Myocyte (in vitro differentiated cells): ENCODE measurements around the gene CXorf51A. TPM values are rescaled to one million over a fixed set of nuclear protein-coding genes. Genes with fewer than 3 reads are reported as not detected.
"Not testable (repeated sequence)": the region's sequence is repeated elsewhere in the genome, so short reads cannot be mapped to it uniquely, and the experiment has no call there.

ENCODE experiments used
- DNase-seq: peaks from one replicate; pipeline ENCODE4 v3.0.0-alpha.2; 2012; ENCODE audit warnings: low read depth
- polyA plus RNA-seq: library from polyadenylated mRNA; unstranded; fragments of >200 nt; gene quantifications from one replicate; pipeline ENCODE4 v1.2.1, GENCODE V29; 2012; ENCODE audit warnings: missing spikeins
- total RNA-seq: library from RNA; depleted of rRNA; stranded (reverse); fragments of >200 nt; gene quantifications from 2 replicates; pipeline ENCODE4 v1.2.3, GENCODE V29; 2014

Gene CXorf51A
- not detected in 2 replicates for total RNA-seq
- not detected for polyA plus RNA-seq

DNA sequence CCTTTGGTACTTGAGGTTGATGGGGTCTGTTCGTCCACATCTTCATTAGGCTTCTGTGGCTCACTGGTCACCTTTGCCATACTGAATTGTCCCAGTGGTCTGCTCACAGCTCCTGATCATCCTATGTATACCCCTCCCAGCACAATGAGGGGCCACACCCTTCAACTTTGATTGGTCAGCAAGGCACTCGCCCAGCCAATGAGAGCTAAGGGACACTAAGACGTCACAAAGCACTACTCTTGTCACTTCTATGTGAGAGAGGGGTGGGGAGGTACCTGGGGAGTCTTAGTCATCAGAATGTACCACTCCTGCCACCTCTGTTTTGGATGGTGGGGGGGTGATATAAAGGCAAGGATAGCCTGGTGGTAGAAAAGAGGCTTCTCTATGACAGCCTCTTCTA is at the start of gene CXorf51A:
Gene CXorf51A, minus strand, starts transcription at position 101 of the 400 bp plus-strand sequence. Its CDS starts 21 bp downstream, at position 80.
- not testable (repeated sequence) for DNase-seq

DNA sequence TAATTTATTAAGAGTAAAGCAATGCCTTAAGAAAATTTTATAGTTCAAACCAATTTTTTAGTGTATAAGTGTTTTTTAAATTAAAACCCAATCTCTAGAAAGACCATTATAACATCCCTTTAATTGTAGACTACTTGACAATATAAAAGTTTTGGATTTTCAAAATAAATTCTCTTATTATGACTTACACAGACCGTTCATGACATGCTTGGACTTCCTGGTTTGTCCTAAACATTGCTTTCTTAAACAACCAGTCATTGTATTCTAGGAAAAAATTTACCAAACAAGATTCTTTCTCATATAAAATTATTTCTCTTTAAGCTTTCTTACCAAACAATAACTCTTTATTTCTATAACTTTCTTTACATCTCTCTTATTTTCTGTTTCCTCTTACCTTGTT is 49.0 kb upstream of the CXorf51A start:
- no peak for DNase-seq

DNA sequence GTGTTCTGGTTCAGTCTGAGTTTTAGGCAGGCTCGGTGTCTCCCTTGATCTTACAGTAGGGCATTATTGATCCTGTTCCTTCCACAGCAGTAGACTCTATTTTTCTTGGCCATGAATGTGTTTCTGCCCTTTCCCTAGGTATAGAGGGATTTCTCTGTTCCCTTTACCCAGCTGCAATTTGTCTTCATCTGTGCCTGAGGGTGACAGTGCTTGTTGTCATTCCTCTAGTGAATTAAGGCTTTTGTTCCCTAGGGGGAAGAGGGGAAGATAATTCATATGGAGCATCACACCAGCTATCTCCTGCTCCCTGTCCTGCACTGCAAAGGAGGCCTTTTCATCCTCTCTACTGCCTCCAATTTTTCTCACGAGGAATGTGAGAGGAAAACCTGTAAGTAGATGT is 39.7 kb upstream of the CXorf51A start:
- no peak for DNase-seq

DNA sequence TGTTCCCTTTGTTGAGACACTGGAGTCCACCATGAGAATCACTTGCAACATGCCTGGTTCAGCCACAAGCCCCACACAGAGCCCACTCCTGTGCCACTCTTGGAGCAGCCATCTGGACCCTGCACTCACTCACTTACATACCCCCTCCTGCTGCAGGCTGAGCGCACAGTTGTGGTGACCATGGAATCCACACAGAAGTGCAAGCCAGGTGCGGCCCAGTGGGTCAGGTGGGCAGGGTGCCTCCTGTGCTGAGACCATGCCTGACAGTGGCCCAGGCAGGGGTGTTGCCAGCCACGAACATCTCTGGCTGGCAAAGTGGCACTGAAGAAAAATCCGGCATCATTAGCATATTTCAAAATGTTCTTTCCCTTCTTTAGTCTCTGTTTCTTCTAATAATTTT is 17.4 kb upstream of the CXorf51A start:
- DNase-seq = no peak

DNA sequence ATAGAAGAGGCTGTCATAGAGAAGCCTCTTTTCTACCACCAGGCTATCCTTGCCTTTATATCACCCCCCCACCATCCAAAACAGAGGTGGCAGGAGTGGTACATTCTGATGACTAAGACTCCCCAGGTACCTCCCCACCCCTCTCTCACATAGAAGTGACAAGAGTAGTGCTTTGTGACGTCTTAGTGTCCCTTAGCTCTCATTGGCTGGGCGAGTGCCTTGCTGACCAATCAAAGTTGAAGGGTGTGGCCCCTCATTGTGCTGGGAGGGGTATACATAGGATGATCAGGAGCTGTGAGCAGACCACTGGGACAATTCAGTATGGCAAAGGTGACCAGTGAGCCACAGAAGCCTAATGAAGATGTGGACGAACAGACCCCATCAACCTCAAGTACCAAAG is 5.1 kb downstream of the CXorf51A start, which contains the start of gene CXorf51B:
Gene CXorf51B, plus strand, starts transcription at position 301 of the 400 bp plus-strand sequence. Its CDS starts 21 bp downstream, at position 322.
- DNase-seq = not testable (repeated sequence)

Other genes starting within 250 kb of the CXorf51A start
- not detected in 2 replicates for gene CXorf51B, start 5.0 kb downstream of the CXorf51A start, total RNA-seq